SKM-1 (cell line): ENCODE measurements around the gene TMEM255B.

ENCODE experiments used
- DNase-seq: peaks from one replicate; lab custom pipeline; 2025; ENCODE audit not compliant: unreplicated experiment; lab: John Stamatoyannopoulos, UW

The TMEM255B gene

DNA sequence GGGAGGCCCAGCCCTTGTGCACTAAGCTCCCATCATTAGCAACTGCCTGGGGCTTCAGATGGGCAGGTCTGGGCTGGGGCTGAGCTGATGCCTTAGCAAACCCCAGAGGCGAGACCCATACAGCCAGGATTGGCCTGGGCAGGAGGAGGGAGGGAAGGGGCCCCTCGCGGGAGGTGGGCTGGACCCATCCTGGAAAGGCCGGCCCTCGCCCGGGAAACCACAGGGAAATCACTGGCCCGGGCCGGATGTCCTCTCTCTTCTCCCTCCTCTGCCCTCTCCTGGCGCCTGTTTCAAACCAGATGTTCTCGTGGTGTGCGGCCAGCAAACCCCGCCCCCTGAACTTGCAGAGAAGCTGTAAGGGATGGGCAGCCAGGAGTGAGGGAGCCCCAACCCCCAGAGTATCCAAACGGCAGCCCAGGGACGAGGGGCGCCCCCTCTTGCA, 43.1 kb downstream of the TMEM255B start:
- DNase-seq: no peak

DNA sequence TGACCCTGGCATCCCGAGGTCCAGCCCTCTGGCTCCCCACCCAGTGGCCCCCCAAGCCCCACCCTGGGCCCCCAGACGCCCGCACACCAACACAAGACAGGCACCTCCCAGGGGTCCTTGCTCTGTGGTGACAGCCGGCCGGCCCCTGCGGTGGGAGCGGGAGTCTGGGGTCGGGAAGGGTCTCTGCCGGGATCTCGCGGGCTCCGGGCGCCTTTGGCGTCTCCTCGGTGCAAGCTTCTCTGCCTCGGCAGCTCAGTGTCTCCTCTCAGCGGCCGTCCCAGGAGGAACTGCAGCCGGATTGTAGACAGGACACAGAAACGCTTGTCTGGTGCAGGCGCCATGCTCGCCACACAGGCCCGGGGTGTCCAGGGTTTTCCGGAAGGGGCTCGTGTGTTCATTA, 43.7 kb downstream of the TMEM255B start:
- DNase-seq: no peak

DNA sequence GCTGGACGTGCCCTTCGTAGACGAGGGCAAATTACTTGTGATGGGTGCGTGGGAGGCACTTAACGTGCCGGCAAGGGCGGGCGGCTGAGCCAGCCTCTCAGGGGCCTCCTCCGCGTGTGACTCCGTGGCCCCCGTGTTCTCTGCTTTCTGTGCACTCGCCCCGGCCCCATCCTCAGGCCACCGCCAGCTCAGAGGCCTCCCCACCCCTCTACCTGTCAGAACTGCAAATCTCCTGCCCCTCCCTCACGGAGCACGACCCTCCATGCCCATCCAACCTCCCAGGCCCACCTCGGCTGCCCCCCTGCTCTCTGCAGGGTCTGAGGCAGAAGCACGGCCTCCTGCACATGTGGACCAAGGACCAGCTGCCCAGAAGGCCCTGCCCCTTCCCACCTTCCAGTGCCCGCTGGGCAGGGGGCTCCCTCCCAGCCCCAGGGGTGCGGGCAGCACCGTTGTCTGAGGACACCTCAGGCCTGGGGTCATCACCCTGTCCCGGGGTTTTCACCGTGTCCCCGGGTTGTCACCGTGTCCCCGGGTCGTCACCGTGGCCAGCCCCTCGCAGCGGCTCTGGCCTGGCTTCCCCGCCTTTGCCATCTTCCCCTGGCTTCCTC, 44.5 kb downstream of the TMEM255B start:
- no peak for DNase-seq

DNA sequence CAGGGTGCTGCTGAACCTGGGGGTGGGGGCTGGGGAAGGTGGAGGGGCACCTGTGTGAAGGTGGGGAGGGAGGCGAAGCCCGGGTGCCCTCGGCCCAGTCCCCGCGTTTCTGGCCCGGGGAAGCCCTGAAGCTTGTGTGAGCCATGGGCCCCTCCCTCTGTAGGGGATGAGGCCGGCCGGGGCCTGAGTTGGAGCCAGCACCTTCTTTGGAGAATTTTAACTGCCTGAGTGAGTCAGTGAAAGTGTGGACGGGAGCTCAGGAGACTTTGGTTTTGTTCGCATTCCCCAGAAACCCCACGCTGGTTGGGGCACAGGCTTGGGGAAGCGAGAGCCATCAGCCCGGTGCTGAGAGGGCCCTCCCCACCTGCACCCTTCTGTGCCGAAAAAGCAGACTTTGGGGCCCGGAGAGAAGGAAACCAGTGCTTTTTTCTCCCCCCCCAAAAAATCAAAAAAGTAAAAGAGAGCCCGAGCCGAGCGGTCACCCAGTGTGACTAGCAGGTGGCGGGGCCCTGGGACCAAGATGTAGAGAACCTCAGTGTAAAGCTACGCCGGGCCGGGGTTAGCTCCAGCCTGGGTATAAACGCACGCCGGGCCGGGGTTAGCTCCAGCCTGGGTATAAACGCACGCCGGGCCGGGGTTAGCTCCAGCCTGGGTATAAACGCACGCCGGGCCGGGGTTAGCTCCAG, 45.1 kb downstream of the TMEM255B start:
- no peak for DNase-seq

DNA sequence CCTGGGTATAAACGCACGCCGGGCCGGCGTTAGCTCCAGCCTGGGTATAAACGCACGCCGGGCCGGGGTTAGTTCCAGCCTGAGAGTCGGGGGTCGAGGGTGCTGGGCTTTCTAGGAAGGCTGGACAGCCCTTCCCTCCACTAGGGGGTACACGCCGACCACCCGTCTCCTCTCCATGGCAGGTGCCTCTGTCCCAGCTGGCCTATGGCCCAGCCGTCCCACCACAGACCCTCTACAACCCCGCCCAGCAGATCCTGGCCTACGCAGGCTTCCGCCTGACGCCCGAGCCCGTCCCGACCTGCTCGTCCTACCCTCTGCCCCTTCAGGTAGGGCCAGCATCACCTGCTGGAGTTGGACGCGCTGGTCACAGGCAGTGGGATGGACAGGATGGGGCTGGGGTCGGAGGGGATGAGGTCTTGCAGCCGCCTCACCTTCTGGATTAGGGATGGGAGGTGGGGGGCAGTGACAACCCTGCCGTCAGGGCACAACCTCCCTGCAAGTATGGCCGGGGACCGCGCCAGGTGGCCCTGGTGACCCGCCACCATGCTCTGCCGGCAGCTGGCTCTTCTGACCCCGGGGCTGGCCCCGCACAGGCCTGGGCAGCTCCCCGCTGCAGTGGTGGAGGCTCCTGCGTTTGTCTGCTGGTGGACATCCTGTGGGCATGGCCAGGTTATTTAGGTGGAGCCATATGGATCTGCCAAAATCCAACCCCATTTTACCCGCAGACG, 45.8 kb downstream of the TMEM255B start:
- no peak for DNase-seq

DNA sequence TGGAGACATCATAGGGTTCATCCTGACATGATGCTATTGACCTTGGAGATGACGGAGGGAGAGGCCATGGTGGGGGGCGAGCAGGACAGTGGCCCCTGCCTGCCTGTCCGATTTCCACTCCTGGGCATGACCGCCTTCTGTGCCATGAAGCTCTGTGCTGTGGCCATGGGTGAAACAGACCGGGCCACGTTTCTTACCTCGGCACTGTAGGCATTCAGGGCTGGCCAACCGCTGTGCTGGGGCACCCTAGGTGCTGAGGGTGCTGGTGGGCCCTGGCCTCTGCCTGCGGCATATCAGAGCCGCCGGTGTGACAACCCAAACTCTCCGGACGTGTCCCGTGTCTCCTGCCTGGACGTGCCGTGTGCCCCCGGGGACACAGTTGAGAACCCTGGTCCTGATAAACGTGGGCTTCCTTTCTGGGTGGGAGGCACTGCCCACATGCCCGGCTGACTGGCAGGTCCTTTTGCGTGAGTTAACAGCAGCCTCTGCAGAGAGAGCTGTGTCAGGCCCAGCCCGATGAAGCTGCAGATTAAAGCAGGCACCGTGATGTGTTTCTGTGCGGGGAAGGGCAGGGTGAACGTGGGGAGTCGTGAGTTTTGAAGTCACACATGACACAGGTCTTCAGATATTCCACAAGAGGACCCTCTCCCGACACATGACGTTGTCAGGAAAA, 46.5 kb downstream of the TMEM255B start:
- no peak for DNase-seq

DNA sequence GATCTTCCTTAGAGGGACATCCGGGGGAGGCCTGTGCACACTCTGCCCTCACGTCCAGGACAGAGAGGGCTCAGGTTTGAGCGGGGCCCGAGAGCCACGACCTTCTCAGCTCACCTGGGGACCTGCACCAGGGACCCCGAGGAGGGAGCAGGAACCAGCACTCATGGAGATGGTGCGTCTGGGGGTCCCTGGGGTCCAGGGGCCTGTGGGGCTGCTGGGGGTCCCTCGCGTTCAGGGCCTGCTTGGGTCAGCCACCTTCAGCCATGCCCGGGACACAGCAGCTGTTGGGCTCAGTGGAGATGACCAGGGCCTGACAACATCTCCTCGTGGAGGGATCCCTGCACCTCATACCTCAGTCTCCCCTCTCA, 47.1 kb downstream of the TMEM255B start:
- DNase-seq: no peak

DNA sequence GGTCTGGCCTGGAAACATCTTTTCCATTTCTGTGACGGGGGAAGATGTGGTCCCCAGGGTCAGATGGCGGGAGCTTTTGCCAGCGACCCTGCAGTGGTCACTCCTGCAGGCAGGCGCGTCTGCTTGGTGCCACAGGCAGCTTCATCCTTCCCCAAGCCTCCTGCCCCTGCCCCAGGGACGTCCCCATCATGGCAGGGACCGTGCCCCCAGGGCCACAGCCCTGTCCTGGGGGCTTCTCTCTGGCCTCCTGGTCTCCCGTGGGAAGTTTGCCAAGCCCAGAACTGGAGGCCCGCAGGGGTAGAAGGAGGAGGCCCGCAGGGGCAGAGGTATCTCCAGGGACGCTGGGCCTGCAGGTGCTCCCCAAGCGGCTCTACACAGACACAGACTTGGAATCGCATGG, 47.5 kb downstream of the TMEM255B start:
- DNase-seq: no peak

DNA sequence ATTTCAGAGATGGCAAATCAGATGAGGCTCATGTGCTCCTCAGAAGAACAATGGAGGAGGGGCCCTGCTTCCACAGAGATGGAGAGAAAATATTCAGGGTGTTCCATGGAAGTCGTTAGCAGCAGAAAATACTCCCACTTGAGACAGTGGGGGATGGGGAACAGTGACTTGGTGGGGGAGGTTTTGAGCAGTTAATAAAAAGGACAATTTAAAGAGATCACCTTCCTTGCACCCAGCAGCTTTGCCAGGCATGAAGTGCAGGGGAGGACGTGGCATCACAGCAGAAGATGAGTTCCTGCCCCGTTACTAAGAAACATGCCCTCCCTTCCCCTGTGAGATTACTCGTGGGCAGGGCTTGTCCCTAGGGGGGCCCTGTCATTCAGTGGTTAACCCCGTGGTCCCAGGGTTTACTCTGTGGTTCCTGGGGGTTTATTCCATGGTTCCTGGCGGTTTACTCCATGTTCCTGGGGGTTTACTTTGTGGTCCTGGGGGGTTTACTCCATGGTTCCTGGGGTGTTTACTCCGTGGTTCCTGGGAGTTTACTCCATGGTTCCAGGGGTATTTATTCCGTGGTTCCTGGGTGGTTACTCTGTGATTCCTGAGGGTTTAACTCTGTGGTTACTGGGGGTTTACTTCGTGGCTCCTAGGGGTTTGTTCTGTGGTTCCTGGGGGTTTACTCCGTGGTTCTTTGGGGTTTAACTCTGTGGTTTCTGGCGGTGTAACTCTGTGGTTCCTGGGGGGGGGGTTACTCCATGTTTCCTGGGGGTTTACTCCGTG, 49.2 kb downstream of the TMEM255B start:
- DNase-seq: no peak

DNA sequence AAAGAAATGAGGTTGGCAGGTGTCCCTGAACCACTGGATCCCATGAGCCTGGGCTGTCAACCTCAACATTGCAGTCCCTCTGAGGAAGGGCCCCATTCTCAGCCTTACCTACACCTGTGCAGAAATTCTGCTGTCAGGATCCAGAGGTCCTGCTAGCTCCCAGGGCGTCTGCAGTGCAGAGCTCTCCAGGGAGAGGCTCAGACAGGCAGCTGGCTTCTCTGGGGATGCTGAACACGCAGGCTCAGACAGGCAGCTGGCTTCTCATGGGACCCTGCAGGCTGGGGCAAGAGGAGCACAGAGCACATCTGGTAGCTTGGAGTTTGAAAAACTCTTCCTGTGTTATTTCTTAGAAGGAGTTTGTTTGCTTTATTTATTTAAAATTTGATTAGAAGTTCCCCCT, 50.9 kb downstream of the TMEM255B start:
- DNase-seq: no peak

DNA sequence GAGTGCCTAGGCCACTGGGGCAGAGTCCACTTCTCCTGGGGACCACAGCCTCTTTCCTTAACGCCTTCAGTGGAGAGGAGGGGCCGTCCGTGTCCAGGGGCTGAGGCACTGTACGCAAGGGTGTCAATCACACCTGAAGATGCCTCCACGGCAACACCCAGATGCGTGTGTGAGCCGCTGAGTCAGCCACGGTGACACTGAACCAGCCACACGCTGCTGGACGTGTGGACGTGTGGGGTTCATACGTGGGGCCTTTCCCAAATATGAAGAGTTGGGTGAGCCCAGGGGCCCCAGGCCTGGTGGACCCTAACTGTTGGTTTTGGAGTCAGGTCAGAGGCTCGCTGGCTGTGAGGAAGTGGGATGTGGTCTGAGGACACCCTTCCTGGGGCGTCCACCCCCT, 51.6 kb downstream of the TMEM255B start:
- DNase-seq: no peak

DNA sequence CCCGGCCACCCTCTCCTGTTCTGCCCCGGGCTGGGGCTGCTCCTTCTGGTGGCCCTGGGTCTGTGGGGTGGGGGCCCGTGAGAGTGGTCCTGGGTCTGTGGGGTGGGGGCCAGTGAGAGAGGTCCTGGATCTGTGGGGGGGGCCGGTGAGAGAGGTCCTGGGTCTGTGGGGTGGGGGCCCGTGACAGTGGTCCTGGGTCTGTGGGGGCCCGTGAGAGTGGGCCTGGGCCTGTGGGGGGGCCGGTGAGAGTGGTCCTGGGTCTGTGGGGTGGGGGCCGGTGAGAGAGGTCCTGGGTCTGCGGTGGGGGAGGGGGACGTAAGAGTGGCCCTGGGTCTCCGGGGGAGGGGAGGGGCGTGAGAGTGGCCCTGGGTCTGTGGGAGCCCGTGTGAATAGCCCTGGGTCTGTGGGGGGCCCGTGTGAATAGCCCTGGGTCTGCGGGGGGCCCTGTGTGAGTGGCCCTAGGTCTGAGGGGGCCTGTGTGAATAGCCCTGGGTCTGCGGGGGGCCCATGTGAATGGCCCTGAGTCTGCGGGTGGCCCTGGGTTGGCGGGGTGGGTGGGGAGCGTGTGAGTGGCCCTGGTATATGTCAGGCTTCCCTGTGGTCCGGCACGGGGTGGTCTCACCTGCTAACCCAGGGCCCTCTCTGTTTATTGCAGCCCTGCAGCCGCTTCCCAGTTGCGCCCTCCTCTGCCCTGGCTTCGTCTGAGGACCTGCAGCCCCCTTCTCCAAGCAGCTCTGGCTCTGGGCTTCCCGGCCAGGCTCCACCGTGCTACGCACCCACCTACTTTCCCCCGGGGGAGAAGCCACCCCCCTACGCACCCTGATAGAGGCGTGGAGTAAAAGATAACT, 52.3 kb downstream of the TMEM255B start:
- DNase-seq: no peak

DNA sequence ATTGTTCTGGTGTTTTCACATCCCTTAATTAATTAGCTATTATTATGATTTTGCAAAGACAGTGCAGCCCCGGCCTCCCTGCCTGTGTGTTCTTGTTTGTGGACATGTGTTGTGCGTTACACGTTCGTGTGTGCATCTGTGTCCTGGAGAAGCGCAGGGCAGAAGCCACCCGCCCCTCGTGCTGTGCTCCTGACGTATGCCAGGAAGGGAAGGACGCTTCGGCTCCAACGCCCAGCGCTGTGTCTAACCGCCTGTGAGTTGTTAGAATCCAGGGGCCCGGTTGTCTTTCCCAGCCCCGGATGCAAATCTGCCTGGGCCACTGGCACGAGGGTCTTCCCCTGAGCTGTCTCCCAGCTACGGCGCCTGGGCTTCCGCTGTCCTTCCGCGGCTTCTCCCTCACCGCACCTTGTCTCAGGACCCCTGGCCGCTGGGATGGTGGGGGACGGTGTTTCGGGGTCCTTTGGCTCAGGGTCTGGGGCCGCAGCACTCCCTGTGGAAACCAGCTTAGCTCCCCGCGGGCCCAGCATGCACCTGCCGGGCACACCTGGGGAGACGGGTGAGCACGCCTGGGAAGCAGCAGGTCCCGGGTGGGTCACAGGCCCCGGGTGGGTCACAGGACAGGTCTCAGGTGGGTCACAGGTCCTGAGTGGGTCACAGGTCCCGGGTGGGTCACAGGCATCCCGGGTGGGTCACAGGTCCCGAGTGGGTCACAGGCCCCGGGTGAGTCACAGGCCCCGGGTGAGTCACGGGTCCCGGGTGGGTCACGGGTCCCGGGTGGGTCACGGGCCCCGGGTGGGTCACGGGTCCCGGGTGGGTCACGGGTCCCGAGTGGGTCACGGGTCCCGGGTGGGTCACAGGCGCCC, 53.4 kb downstream of the TMEM255B start:
- no peak for DNase-seq

DNA sequence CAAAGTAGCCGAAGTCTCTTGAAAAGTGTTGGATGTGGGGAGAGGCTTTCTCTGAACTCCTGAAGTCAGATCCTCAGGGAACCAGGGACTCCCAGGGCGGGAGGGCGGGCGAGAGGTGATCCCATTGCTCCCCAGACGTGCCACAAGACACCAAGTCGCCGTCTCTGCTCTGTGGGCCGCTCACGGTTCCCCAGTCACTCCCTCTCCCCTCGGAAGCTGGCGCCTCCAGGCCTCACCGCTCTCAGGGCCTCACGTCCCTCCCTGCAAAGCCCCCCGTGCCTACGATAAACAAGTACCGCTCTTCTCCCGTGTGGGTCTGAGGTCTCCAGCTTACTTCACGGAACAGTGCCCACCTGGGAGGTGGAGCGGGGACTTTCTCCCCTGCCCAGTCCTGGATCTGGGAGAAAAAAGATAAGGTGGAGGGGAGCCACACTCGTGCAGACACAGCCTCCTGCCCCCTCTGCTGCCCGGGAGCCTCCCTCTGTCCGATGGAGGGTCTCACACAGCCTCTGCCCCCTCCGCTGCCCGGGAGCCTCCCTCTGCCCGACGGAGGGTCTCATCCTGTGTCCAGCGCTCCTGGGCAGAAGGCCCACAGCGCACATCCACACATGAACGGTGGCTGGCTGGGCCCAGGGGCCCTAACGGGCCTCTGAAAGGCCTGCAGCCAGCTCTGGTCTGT, 54.2 kb downstream of the TMEM255B start:
- no peak for DNase-seq

DNA sequence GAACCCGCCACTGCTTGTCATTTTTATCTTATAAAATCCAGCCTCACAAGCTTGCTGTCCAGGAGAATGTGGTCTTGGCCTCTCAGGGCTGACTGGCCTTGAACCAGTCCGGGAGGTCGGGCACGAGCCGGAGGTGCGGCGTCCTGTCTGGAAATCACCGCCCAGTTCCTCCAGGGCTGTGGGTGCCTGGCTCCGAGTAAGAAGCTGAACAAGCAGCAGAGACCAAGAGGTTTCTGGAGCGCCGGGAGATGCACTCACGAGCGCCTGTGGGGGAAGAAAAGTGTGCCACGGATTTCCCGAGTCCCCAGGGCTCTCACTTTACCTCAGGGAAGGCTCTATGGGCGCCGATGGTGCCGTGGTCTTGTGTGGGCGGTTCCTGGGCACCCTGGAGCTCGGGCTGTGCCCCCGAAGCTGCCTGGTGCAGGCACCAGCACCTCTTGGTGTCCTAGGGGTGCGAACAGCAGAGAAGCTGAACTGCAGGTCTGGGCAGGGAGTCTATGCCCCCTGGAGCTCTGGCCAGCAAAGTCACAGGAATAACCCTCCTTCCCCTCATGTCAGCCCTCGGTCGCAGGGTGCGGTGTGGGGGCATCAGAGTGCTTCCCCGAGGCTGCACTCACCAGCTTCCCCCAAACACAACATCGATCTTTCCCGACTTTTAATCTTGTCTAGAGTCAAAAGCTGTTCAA, 54.9 kb downstream of the TMEM255B start:
- DNase-seq: no peak

DNA sequence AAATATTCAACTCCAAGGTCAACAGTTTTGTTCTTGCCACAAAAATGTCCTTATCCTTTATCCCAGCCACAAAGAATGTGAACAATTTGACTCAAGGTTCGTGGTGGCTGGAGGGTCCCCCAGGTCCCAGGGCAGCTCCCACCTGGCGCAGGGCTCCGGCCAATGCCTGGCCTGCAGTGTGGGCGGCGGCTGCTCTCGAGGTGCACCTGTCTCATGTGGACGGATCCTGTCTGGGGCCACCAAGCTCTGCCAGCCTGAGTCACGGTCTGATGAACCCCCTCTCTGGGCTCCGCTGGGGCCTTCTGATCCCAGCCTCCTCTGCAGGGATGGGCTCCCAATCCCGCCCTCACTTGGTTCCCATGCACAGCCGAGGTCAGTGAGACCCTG, 55.4 kb downstream of the TMEM255B start:
- no peak for DNase-seq

DNA sequence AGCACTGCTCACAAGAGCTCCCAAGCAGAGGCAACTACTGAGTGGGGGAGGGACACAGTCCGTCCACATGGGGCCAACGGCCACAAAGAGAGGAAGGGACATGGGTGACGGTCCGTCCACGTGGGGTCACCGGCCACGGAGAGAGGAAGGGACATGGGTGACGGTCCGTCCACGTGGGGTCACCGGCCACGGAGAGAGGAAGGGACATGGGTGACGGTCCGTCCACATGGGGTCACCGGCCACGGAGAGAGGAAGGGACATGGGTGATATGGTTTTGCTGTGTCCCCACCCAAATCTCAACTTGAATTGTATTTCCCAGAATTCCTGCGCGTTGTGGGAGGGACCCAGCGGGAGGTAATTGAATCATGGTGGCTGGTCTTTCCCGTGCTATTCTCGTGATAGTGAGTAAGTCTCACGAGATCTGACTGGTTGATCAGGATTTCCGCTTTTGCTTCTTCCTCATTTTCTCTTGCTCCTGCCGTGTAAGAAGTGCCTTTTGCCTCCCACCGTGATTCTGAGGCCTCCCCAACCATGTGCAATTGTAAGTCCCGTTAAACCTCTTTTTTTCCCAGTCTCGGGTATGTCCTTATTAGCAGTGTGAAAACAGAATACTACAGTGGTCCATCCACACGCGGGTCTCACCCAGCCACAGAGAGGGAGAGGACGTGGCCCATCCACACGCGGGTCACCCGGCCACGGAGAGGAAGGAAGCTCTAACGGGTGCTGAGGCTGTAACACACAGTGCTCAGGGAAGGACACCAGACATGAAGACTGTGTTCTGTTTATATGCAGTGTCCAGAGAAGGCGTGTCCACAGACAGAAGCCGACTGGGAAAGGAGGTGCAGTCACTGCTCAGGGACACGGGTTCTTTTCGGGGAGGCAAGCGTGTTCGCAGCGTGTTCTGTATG, 56.4 kb downstream of the TMEM255B start:
- DNase-seq: peak; percentile 70
